ENCODE data around the gene COX20. TPM values are rescaled to one million over a fixed set of nuclear protein-coding genes. Genes with fewer than 3 reads are reported as not detected.
A peak's percentile ranks its signal among the peaks of the same experiment; 100 is the strongest.
"Not testable (repeated sequence)": the region's sequence is repeated elsewhere in the genome, so short reads cannot be mapped to it uniquely, and the experiment has no call there.

The COX20 gene
- total RNA-seq, 1 donor from 2014 or later, result 29.3 TPM

GRCh38 chr1:244830639-244831038 lies 4.8 kb upstream of the COX20 start:
- H3K27ac Mint-ChIP-seq, result no peak overlapping the region
- peaks cover 1% of the 10 kb centered on the region for H3K36me3 Mint-ChIP-seq
- no peak overlapping the region for H3K4me3 Mint-ChIP-seq
- no peak for DNase-seq (ENCODE audit: low spot score in 2 of 2, unreplicated experiment in 2 of 2)
- TF ChIP-seq CTCF (IDR thresholded peaks at IDR 0.05; ENCODE audit: unreplicated experiment), result no peak
- H3K4me1 Mint-ChIP-seq, result peaks cover 7% of the 10 kb centered on the region
- no peaks in the 10 kb centered on the region for H3K9me3 Mint-ChIP-seq
- H3K27me3 Mint-ChIP-seq (ENCODE audit: low read depth), result no peaks in the 10 kb centered on the region

DNA sequence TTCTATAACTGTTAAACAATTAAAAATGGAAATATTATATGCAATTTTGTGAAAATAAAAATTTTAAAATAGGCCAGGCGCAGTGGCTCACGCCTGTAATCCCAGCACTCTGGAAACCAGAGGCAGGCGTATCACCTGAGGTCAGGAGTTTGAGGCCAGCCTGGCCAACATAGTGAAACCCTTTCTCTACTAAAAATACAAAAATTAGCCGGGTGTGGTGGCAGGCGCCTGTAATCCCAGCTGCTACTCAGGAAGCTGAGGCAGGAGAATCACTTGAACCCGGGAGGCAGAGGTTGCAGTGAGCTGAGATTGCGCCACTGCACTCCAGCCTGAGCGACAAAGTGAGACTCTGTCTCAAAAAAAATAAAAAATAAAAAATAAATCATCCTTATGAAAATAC lies 2.2 kb upstream of the COX20 start:
- peak overlapping the region; percentile 99 for H3K27ac Mint-ChIP-seq
- H3K27me3 Mint-ChIP-seq (ENCODE audit: low read depth); H3K4me3 Mint-ChIP-seq; DNase-seq (ENCODE audit: low spot score in 2 of 2, unreplicated experiment in 2 of 2); H3K9me3 Mint-ChIP-seq; H3K36me3 Mint-ChIP-seq: not testable (repeated sequence)
- peaks cover 27% of the 10 kb centered on the region for H3K4me1 Mint-ChIP-seq

GRCh38 chr1:244833734-244834542 lies 1.5 kb upstream of the COX20 start:
- Mint-ChIP-seq H3K9me3 (no peaks in the 10 kb centered on the region), H3K4me3 (peak overlapping the region; percentile 94)

GRCh38 chr1:244834543-244835275 lies 749 bp upstream of the COX20 start:
- peaks cover 30% of the 10 kb centered on the region for H3K4me1 Mint-ChIP-seq
- peaks cover 7% of the 10 kb centered on the region for H3K36me3 Mint-ChIP-seq
- no peak for TF ChIP-seq CTCF (IDR thresholded peaks at IDR 0.05; ENCODE audit: unreplicated experiment)
- H3K27ac Mint-ChIP-seq, result peak overlapping the region; percentile 99
- H3K4me3 Mint-ChIP-seq, result peak overlapping the region; percentile 94
- no peaks in the 10 kb centered on the region for H3K27me3 Mint-ChIP-seq (ENCODE audit: low read depth)
- peak in 1 of 2 experiments; percentile 89 for DNase-seq (ENCODE audit: low spot score in 2 of 2, unreplicated experiment in 2 of 2)
- H3K9me3 Mint-ChIP-seq, result no peaks in the 10 kb centered on the region

More at GRCh38 chr1:244833734-244834542, 1.5 kb upstream of the COX20 start:
- Mint-ChIP-seq H3K36me3 (peaks cover 8% of the 10 kb centered on the region), H3K27me3 (ENCODE audit: low read depth) (no peaks in the 10 kb centered on the region), H3K27ac (peak overlapping the region; percentile 99), H3K4me1 (peaks cover 30% of the 10 kb centered on the region)
- TF ChIP-seq CTCF (IDR thresholded peaks at IDR 0.05; ENCODE audit: unreplicated experiment), result peak; percentile 14
- DNase-seq (ENCODE audit: low spot score in 2 of 2, unreplicated experiment in 2 of 2), result peak in 1 of 2 experiments; percentile 67

GRCh38 chr1:244836135-244836521 lies 670 bp downstream of the COX20 start:
- H3K27me3 Mint-ChIP-seq (ENCODE audit: low read depth), result no peaks in the 10 kb centered on the region
- H3K9me3 Mint-ChIP-seq, result no peaks in the 10 kb centered on the region
- no peak for TF ChIP-seq CTCF (IDR thresholded peaks at IDR 0.05; ENCODE audit: unreplicated experiment)
- H3K27ac Mint-ChIP-seq, result peak overlapping the region; percentile 96
- peaks cover 35% of the 10 kb centered on the region for H3K4me1 Mint-ChIP-seq
- peak overlapping the region; percentile 94 for H3K4me3 Mint-ChIP-seq
- no peak for DNase-seq (ENCODE audit: low spot score in 2 of 2, unreplicated experiment in 2 of 2)
- peaks cover 15% of the 10 kb centered on the region for H3K36me3 Mint-ChIP-seq

- Mint-ChIP-seq H3K27ac (peak overlapping the region; percentile 96), H3K27me3 (ENCODE audit: low read depth) (no peaks in the 10 kb centered on the region), H3K4me3 (peak overlapping the region; percentile 94), H3K4me1 (peaks cover 35% of the 10 kb centered on the region), H3K36me3 (peaks cover 15% of the 10 kb centered on the region), H3K9me3 (no peaks in the 10 kb centered on the region)
- no peak for DNase-seq (ENCODE audit: low spot score in 2 of 2, unreplicated experiment in 2 of 2)
- no peak for TF ChIP-seq CTCF (IDR thresholded peaks at IDR 0.05; ENCODE audit: unreplicated experiment)
These were observed 1.1 kb downstream of the COX20 start for GRCh38 chr1:244836584-244836983.
